GM10266 (cell line): ENCODE measurements around the gene CD300LG.

Source experiments
- DNase-seq: peaks from one replicate; pipeline ENCODE4 v3.0.0; 2012; ENCODE audit errors: extremely low spot score
- TF ChIP-seq, protein P1 (sequence below): IDR thresholded peaks from 2 replicates; pipeline ENCODE4 v1.5.1; 2012; ENCODE audit warnings: mild to moderate bottlenecking, low read depth; ENCODE audit not compliant: control insufficient read depth, insufficient read depth; ENCODE audit errors: missing control alignments

CD300LG gene

DNA sequence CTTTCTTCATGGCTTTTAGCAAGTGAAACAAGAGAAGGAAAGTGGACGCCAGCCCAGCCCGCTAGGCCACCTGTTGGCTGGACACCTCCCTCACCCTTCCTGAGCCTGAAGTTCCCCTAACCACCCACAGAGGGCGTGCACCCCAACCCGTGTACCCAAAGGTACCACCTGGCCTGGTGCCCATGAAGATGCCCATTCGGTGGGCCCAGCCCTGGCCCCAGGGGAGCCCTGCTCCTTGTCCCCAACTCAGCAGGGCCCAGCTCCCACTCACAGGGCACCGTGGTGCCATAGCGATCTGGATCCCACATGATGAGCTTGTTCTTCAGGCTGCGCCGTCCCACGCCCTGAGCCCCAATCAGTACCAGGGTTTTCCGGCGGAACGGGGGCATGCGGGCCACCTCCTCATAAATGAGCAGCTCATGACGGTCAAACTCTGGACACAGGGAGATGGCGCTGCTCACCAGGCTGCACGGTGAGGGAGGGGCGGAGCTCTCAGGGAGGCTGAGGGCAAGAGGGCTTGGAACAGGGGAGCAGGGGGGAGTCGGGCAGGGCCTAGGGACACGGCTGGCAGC, 33.5 kb downstream of the CD300LG start:
- DNase-seq, result peak; percentile 61
- TF ChIP-seq, protein P1, sequence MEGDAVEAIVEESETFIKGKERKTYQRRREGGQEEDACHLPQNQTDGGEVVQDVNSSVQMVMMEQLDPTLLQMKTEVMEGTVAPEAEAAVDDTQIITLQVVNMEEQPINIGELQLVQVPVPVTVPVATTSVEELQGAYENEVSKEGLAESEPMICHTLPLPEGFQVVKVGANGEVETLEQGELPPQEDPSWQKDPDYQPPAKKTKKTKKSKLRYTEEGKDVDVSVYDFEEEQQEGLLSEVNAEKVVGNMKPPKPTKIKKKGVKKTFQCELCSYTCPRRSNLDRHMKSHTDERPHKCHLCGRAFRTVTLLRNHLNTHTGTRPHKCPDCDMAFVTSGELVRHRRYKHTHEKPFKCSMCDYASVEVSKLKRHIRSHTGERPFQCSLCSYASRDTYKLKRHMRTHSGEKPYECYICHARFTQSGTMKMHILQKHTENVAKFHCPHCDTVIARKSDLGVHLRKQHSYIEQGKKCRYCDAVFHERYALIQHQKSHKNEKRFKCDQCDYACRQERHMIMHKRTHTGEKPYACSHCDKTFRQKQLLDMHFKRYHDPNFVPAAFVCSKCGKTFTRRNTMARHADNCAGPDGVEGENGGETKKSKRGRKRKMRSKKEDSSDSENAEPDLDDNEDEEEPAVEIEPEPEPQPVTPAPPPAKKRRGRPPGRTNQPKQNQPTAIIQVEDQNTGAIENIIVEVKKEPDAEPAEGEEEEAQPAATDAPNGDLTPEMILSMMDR, result peak; percentile 71

DNA sequence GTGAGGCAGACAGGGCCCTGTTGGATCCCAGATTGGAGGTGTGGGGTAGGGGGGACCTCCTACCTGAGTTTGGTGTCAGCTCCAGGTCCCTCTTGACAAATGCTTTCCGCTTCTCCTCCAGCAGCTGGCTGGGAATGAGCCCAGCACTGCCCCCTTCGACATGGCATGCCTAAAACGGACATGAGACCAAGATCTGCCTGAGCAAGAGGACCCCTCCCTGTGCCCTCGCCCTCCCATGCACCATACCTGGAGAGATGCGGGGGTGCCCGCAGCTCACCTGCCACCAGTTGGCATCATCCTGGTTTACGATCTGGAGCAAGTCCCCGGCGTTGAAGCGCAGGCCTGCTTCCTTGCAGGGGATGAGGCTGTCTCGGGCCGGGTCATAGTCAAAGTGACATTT, 34.2 kb downstream of the CD300LG start:
- DNase-seq, result no peak
- TF ChIP-seq, protein P1, result no peak

DNA sequence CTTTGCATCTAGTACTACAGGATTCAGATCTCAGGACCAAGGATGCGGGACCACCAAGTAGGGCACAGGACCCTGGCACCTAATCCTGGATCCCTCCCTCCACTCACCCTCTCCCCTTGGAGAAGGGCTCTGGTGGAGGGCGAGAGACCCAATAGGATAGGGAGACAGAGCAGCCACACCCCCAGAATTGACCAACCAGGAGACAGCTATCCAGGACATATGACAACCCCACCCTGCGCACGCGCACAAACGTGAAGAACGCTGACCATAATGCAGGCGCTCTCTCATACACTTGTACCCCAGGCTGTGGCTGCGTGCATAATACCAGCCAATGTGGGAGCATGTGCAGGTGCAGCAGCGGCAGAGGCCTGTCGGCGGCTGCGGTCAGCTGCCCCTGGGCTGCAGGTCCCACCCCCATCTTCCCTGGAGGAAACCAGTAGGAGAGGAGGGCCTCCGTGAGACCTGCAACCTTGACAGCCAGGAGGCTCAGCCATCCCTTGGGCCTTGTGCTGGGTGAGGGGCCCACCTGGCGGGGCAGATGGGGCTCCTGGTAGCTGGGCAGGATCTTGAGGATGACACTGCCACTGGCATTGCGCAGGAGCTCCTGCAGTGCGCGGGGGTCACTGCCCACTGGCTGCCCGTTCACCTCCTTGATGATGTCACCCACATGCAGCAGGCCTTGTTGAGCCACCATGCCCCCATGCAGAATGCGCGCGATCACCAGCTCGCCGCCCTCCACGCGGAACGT, 35.0 kb downstream of the CD300LG start:
- no peak for DNase-seq
- TF ChIP-seq, protein P1, result no peak

DNA sequence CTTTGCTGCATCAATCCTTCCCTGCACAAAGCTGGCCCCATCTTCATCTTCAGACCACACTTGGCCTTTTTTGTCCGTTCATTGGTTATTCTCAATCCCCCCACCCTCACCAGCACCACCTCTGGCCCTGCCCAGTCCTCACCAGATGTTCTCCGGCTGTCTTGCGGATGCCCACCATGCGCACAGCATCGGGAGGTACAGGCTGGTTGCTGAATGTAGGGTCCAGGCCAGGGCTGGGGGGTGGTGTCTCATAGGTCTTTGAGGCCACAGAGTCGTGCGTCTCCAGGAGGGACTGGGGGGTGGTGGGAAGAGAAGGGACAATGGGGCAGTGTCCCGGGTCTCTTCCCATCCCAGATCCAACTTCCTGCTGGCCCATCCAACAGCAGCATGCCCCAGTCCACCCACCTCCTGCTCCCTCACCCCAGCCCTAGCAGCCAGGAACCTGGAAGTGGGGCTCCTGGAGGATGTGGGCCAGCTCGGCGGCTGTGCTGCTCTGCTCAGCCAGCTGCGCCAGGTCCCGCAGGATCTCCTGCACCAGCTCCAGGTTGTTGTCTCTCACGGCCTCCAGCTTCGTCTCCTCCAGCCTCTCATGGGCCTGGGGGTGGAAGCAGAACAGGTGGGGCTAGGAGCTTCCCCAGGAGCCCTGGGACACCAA, 35.9 kb downstream of the CD300LG start:
- DNase-seq, result no peak

DNA sequence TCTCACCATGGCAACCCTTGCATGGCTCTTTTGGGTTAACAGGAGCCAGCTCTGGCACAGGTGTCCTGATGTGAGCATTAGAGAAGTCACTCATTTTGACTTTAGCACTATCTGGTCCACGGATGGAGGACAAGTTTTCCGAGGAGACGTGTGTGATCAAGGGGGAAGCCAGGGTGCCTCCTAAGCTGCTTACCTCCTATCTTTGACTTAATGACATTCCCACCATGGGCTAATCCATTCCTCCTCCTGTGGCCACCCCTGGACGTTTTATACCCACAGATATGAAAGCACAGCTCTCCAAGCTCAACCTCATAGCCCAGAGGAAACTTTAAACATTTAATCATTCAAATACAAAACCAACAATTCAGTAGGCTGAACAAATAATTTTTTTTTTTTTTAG, 41.6 kb downstream of the CD300LG start:
- TF ChIP-seq, protein P1, result no peak
- DNase-seq, result no peak

More for the DNA sequence above, 35.9 kb downstream of the CD300LG start:
- TF ChIP-seq, protein P1, result no peak

DNA sequence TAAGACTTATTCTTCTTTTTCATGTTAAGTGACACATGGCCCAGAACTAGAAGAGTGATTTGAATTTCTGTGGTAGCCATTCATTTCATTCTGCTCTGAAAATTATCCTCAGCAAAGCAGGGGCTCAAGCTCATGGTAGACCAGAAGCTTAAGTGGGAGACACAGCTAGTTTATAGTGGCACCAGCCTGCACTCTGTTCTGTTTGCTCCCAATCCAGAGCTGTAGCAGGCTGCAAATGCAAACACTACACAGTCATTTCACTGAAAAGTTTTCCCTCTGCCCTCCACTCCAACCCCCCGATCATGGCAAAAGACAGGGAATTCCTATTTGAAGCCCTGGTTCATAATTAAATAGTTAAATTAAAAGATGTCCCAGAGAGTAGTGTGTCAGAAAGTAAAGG, 43.3 kb downstream of the CD300LG start:
- DNase-seq, result no peak
- TF ChIP-seq, protein P1, result no peak

DNA sequence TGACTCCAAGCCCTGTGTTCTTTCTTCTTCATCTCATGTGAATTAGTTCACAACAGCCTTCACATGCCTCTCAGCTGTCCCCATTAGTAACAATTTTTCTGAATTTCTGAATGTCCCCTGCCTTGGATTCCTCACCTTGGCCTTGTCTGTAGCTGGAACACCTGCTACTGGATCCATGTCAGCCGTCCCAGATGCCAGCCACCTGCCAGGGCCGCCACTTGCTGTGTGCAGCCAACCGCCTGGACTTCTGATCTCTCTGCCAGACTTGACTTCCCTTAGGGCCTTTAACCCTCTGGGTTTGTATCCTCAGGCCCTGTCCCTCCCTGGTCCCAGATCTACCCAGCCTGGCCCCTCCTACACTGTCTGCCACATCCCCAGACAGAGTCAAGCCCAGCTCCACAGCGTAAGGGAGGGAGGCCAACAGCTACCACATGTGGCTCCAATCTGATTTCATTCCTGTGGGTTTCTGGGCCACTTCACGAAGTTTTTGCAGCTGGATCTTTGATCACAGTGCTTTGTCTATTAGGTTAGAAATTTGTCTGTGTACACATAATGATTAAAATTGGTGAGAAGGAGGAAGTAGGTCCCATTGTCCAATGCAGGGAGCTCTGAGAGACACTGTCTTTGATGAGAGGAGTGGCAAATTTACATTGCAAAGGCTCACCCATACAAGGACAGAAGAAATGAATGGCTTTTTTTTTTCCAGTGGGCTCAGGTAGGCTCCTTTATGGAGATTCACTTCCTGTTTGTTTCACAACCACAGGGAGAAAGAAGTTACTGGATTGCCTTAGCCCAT, 45.1 kb downstream of the CD300LG start:
- TF ChIP-seq, protein P1, result no peak
- DNase-seq, result no peak
